Prostate gland (tissue), 2 donors: Measurements from ENCODE around the gene ZMYM2. TPM values are rescaled to one million over a fixed set of nuclear protein-coding genes. Genes with fewer than 3 reads are reported as not detected.

Experiments used
- DNase-seq: peaks from one replicate; pipeline ENCODE4 v3.0.0-alpha.2; 2019; ENCODE audit warnings: low spot score
- H3K27ac ChIP-seq, 2 donors: fragments of 200-600 bp; sonication (generic); 2 replicates each; pipeline ENCODE4 v1.5.1; 2017 to 2019
- H3K27me3 ChIP-seq: fragments of 200-600 bp; sonication (generic); replicated peaks from 2 replicates; pipeline ENCODE4 v1.5.1; 2019; ENCODE audit not compliant: insufficient read depth
- H3K36me3 ChIP-seq, 2 donors: fragments of 200-600 bp; sonication (generic); 1 replicate in 1 of 2; 2 replicates in 1 of 2; pipeline versions ENCODE4 v1.5.1 to v1.8.1; 2017 to 2019
- H3K4me1 ChIP-seq: fragments of 200-600 bp; sonication (generic); replicated peaks from 2 replicates; pipeline ENCODE4 v1.5.1; 2019
- H3K4me3 ChIP-seq, 2 donors: fragments of 200-600 bp; sonication (generic); 2 replicates each; pipeline ENCODE4 v1.5.1; 2017 to 2019
- H3K9me3 ChIP-seq: fragments of 200-600 bp; sonication (generic); 2 replicates; pipeline ENCODE4 v1.5.1; 2017
- POLR2A ChIP-seq: fragments of 450-650 bp; IDR thresholded peaks from one replicate; pipeline ENCODE4 v1.6.1; 2016; ENCODE audit warnings: antibody characterized with exemption, mild to moderate bottlenecking
- POLR2AphosphoS5 ChIP-seq: sonication (generic); formaldehyde crosslinking; IDR thresholded peaks from one replicate; pipeline ENCODE4 v1.6.1; 2017; ENCODE audit warnings: antibody characterized with exemption
- WGBS: methylation state at CpG from one replicate; pipeline ENCODE4 v1.1.5; 2018; 5-methylcytosine and 5-hydroxymethylcytosine counted together
- intact Hi-C: fragments of 100-400 bp; cut with DNase I; formaldehyde crosslinking; loops from one replicate; pipeline ENCODE4 v1.14.2; 2022
- total RNA-seq, 2 donors: library from RNA; depleted of rRNA; stranded (reverse); fragments of >200 nt; gene quantifications; one replicate each; pipeline ENCODE4 v1.1.0, GENCODE V29; 2016
- TF ChIP-seq, protein P1 (sequence below), 4 experiments: fragments of 200-600 bp in 2 of 4; fragments of 450-650 bp in 2 of 4; sonication (generic) in 2 of 4; IDR thresholded peaks; 1 replicate in 3 of 4; 2 replicates in 1 of 4; pipeline ENCODE4 v1.5.1; 2016 to 2019; ENCODE audit warnings: antibody characterized with exemption in 4 of 4, mild to moderate bottlenecking in 2 of 4, moderate library complexity in 2 of 4

ZMYM2 gene
- total RNA-seq, result 10 to 100 TPM; 70.7 to 95.6 TPM

DNA sequence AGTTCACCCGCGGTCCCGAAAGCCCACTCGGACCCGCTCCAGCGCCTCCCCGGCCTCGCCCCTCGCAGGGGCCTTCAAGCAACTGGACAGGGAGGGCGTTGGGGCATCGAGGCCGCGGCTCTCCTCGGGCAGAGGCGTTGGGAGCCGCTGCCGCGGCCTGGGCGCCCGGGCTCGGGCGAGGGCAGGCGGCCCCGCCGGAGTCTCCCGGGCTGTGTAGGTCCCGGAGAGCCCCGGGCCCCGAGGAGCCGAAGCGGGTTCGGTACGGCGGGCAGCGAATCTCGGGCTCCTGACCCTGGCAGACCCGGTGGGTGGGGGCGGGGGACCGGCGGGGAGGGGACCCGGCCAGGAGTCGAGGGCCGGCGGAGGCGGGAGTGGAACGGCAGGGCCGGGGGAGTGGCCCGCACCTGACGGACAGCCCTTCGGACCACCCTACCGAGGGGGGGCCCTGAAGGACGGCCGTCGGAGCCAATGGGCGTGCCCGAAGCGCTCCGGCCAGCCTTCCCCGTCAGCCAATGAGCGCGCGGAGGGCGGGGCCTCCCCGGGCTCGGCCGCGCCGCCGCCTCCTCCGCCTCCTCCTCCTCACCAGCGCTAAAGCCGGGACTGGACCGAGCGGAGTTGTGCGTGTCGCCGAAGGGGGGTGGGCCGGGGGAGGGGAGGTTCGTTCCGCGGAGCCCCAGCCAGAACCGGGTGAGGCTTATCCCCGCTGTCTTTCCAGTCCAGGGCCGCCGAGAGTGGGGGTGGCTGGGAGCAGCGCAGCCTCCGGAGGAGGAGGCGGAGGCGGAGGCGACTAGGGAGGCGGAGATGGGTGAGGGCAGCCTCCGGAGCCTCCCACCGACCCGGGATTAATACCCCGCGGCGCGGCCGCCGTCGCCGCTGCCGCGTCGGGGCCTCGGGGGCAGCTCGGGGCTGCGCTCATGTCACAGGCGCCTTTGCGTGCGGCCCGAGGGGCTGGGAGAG is at the start of gene ZMYM2:
ZMYM2 (plus strand) TSS at position 573 of the 957 bp plus-strand sequence. CDS start 34,346 bp downstream, outside the sequence.
- Histone ChIP-seq H3K27ac (peak within 1 kb of the TSS; percentile 97 to 100), H3K27me3 (no peaks in the 10 kb centered on the region), H3K4me1 (peaks cover 5% of the 10 kb centered on the region), H3K9me3 (no peaks in the 10 kb centered on the region), H3K4me3 (peak within 1 kb of the TSS; percentile 79 to 90), H3K36me3 (no peaks in the 10 kb centered on the region)
- under 1% methylated on average over 83 of the region's 112 CpGs for WGBS
- peak; percentile 99 for DNase-seq
- TF ChIP-seq POLR2AphosphoS5 (peak; percentile 86), POLR2A (peak; percentile 80)
- TF ChIP-seq, protein P1, sequence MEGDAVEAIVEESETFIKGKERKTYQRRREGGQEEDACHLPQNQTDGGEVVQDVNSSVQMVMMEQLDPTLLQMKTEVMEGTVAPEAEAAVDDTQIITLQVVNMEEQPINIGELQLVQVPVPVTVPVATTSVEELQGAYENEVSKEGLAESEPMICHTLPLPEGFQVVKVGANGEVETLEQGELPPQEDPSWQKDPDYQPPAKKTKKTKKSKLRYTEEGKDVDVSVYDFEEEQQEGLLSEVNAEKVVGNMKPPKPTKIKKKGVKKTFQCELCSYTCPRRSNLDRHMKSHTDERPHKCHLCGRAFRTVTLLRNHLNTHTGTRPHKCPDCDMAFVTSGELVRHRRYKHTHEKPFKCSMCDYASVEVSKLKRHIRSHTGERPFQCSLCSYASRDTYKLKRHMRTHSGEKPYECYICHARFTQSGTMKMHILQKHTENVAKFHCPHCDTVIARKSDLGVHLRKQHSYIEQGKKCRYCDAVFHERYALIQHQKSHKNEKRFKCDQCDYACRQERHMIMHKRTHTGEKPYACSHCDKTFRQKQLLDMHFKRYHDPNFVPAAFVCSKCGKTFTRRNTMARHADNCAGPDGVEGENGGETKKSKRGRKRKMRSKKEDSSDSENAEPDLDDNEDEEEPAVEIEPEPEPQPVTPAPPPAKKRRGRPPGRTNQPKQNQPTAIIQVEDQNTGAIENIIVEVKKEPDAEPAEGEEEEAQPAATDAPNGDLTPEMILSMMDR (IDR thresholded peaks at IDR 0.05), result peak in 1 of 4 experiments; percentile 13
- intact Hi-C loops, result loop anchor here (5.0 to 10.0 kb wide), 4 partner anchors 96 to 326 kb away; partner anchors contain the start of genes MPHOSPH8, PSPC1 and ZMYM5

DNA sequence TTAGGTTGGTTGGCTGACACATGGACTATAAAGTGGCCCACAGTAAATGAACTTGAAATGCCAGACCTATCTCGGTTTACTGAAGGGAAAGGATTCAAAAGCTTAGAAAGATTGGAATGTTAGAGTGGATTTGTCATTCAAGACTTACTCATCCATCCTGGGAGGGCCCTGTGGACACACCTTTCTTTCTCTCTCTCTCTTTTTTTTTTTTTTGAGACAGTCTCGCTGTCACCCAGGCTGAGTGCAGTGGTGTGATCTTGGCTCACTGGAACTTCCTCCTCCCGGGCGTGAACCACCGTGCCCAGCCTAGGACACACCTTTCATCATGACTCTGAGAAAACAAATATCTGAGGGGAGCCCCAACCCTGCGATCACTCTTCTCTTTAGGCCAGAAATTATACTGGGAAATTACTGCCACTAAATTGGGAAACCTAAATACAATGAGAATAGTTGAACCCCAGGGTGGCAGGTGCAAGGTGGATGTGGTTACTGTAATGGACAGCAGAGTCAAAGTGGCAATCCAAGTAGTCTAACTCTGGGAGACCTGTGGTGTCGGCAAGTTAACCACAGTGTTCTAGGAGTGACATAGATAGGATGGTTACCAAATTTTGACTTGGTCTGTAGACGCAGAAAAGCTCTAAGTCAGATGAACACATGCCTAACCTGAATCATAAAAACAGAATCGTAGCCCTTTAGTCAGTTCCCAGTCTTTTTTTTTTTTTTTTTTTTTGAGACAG is 48.0 kb upstream of the ZMYM2 start:
- Histone ChIP-seq H3K27me3 (no peaks in the 10 kb centered on the region), H3K27ac (no peak overlapping the region), H3K4me3 (no peak overlapping the region), H3K36me3 (no peaks in the 10 kb centered on the region), H3K9me3 (no peaks in the 10 kb centered on the region), H3K4me1 (no peaks in the 10 kb centered on the region)
- WGBS, result 73% methylated on average over 9 of the region's 9 CpGs
- no peak for DNase-seq
- intact Hi-C loops, result no loop called here
- TF ChIP-seq POLR2AphosphoS5, result no peak
- TF ChIP-seq, protein P1 (IDR thresholded peaks at IDR 0.05), result no peak
- TF ChIP-seq POLR2A, result no peak

DNA sequence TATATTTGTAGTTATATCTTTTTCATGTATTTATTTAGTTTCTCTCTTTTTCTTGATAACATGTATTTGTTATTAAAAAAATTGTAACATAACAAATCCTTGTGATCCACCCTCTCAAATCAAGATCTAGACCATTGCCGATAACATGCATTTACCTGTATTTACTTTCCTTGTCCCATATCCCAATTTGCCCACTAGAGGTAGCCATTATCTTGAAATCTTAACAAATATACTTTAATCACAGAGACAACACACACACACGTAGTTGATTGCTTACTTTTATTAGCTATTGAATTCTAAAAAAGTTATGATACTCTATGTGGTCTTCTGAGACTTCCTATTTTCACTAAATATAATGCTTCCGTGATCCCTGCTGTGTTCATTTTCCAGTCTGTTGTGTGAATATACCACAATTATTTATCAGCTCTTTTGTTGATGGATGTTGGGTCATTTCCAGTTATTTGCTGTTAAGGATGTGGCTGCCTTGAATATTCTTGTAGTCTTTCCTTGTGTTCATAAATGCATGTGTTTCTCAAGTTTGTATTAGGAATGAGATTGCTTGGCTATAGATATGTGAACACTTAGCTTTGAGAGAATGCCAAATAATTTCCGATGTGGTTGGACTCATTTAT is 31.3 kb upstream of the ZMYM2 start:
- no peak for DNase-seq
- H3K27ac ChIP-seq, result no peak overlapping the region
- H3K4me1 ChIP-seq, result no peaks in the 10 kb centered on the region
- H3K36me3 ChIP-seq, result no peaks in the 10 kb centered on the region
- H3K9me3 ChIP-seq, result no peaks in the 10 kb centered on the region
- intact Hi-C loops, result no loop called here
- 26% methylated on average over 4 of the region's 4 CpGs for WGBS
- TF ChIP-seq, protein P1 (IDR thresholded peaks at IDR 0.05), result peak in 3 of 4 experiments; percentile 27 to 56 (median 52)
- no peak for TF ChIP-seq POLR2A
- H3K4me3 ChIP-seq, result no peak overlapping the region
- no peaks in the 10 kb centered on the region for H3K27me3 ChIP-seq

DNA sequence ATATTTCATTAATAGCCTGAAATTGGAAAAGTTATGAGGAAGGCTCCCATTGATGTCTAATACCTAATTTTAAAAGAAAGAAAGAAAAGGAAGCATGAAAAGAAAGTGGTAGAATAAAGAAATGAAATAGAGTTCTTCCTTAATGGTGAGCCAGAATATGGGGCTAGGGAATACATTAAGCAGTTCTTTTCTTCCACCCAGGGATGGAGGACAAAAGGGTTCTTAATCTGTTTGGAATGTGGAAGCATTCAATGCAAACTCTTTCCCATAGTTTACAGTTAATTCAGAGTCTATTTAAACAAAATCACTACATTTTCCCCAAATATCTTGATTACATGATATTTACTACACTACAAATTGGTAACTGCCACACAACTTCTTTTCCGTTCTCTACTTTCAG is 18.4 kb upstream of the ZMYM2 start:
- Histone ChIP-seq H3K9me3 (no peaks in the 10 kb centered on the region), H3K27me3 (no peaks in the 10 kb centered on the region), H3K36me3 (no peaks in the 10 kb centered on the region), H3K27ac (no peak overlapping the region), H3K4me3 (no peak overlapping the region), H3K4me1 (no peaks in the 10 kb centered on the region)
- DNase-seq, result no peak
- 92% methylated on average over 1 of the region's 1 CpG for WGBS
- TF ChIP-seq, protein P1 (IDR thresholded peaks at IDR 0.05), result no peak
- no peak for TF ChIP-seq POLR2A
- no peak for TF ChIP-seq POLR2AphosphoS5
- intact Hi-C loops, result no loop called here
